NOMO-1 (cell line): ENCODE measurements around the gene SDC3.
A peak's percentile ranks its signal among the peaks of the same experiment; 100 is the strongest.

Experiments used
- DNase-seq, 2 experiments: peaks; one replicate each; lab custom pipeline; 2025; ENCODE audit not compliant: unreplicated experiment in 2 of 2; lab: John Stamatoyannopoulos, UW

SDC3 gene

DNA sequence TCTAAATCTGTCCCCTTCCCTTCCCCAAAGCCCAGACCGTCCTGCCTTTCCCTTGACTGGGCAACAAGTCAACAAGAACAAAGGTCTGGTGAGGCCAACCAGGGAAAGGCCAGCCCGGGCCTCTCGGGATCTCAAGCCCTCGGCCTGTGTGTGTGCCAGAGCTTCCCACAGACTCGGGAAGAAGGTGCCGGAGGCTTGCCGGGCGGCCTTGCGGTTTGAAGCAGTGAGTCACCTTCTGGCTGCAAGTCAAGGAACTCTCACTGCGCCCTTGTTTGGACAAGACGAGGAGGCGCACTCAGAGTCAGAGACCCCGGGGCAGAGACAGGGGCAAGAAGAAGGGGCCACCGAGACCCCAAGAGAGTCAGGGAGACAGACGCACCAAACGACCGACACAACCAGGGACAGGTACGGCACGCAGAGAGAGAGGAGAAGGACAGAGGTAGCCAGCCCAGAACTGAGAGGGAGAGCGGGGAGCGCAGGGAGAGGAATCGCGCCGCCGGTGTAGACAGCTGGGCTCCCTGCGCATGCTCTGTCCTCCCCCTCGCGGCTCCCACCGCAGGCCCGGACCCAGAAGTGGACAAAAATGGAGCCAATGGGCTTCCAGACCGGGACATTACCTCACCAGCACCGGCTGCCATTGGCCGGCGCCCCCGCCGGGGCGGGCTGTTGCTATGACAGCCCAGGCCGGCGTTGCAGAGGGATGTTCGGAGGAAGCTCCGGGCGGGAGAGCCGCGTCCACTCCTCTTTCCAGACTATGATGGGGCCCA is 84.4 kb downstream of the SDC3 start:
- peak; percentile 87 to 88 for DNase-seq

DNA sequence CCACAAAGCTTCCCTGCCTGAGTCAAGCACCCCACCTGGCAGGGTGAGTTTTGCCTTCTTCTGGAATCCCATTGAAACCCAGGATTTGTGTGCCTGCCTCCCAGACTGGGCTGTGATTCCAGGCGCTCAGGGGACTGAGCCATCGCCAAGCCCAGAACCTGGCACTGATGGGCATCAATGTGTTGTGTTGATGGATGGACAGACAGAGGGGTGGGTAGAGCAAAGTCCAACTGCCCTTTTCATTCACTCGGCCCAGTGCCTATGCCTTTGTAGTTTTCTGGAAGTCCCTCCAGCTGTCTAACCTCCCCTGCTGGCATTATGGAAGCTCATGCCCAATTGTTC is 85.0 kb downstream of the SDC3 start:
- DNase-seq: no peak

DNA sequence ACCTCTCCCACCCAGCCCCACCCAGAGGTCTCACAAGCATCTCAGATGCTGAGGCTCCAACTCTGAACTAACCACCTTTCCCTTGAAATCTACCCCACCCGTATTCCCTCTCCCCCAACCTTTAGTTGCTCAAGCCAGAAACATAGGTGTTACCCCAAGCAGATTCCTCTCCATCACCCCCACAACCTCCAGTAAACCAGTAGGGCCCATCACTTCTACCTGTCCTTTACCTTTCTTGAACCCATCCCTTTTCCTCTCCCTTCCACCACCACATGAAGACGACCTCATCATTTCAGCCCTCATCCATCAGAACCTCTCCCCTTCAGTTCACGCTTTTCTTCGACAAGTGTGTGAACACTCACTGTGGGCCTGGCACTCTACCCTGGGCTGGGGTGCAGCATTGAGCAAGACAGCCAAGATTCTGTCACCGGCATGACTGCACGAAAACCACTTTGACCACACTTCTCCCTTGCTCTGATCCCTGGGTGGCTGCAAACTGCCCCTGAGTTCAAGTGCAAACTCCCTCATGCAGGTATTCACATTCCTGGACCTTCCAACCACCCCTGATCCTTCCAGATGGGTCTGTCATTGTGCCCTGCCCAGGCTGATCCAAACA is 85.5 kb downstream of the SDC3 start:
- DNase-seq: peak; percentile 57 to 71

DNA sequence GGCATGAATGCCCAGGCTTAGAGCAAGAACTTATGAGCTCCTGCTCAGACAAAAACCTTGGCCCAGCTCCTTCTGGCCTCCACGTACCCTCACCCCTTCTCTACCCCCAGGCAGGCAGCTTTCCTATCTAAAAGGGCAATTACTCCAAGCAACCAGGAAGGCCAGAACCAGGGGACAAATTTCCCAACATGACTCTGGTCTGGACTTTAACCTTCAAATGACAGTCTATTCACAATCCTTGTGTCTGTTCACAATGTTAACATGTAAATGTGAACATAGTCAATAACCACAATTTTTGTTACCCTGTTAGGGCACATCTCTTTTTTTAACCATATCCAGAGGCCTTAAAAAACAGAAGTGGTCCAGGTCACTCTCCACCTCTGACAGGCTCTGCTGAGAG is 86.6 kb downstream of the SDC3 start:
- DNase-seq: peak in 1 of 2 experiments; percentile 33

DNA sequence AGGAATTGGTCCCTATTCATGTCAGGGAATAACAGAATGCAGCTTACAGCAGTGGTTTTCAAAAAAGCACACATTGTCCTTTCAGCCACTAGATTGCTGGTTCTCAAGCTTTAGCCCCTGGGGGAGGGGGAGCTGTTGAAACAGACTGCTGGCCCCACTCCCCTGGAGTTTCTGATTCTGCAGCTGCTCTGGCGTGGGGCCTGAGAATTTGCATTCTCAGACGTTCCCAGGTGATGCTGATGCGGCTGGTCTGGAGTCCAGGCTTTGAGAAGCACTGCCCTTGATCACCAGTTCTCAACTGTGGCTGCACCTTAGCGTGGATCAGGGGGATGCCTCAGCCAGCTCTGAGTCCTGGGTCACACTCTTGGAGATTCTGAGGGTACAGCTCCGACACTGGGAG is 88.3 kb downstream of the SDC3 start:
- DNase-seq: no peak
